Dermis microvascular lymphatic vessel endothelial cell (primary cell): ENCODE measurements around the gene MEGF6. TPM values are rescaled to one million over a fixed set of nuclear protein-coding genes. Genes with fewer than 3 reads are reported as not detected.
"Not testable (repeated sequence)": the region's sequence is repeated elsewhere in the genome, so short reads cannot be mapped to it uniquely, and the experiment has no call there.

ENCODE experiments used
- DNase-seq, 2 donors: peaks; one replicate each; pipeline versions ENCODE4 v3.0.0 to v3.0.0-alpha.2; 2010; ENCODE audit warnings: low read depth in 2 of 2
- total RNA-seq: library from RNA; depleted of rRNA; stranded (reverse); fragments of >200 nt; gene quantifications from 2 replicates; pipeline ENCODE4 v1.2.1, GENCODE V29; 2014

Gene MEGF6
- total RNA-seq, 1 donor from 2014 or later = 69.3 TPM

GRCh38 chr1:3595949-3596348, 15.4 kb downstream of the MEGF6 start:
- DNase-seq = no peak

DNA sequence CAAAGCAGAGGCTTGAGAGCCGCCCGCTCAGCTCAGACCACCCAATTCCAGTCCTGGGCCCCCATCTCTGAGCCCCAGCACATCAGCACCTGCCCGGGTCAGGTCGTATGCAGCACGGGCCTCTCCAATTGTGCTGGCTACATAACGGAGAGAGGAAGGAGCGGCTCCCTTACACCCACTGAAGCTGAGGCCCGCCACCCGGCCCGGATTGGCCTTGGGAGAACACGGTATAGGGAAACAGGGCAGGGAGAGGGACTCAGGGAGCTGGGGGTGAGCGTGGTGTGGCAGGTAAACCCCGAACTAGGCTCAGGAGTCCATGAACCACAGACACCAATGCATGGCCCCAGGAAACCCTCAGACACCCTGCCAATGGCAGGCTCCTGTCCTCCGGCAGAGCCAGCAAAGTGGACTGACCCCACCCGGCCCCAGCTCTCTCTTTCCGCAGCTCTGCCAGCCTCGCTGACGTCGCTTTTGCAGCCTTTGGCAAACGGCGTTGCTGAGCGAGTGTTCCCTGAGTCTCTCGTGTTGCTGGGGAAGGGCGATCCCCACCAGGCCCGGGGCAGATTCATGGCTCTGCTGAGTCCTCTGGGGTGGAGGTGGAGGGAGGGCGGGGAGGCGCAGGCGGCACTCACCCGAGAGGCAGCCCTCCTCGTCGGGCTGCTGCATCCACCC, 16.5 kb downstream of the MEGF6 start:
- no peak for DNase-seq

GRCh38 chr1:3593745-3594144, 17.6 kb downstream of the MEGF6 start:
- peak in 1 of 2 donors; percentile 15 for DNase-seq

GRCh38 chr1:3593334-3593733, 18.0 kb downstream of the MEGF6 start:
- DNase-seq = no peak

DNA sequence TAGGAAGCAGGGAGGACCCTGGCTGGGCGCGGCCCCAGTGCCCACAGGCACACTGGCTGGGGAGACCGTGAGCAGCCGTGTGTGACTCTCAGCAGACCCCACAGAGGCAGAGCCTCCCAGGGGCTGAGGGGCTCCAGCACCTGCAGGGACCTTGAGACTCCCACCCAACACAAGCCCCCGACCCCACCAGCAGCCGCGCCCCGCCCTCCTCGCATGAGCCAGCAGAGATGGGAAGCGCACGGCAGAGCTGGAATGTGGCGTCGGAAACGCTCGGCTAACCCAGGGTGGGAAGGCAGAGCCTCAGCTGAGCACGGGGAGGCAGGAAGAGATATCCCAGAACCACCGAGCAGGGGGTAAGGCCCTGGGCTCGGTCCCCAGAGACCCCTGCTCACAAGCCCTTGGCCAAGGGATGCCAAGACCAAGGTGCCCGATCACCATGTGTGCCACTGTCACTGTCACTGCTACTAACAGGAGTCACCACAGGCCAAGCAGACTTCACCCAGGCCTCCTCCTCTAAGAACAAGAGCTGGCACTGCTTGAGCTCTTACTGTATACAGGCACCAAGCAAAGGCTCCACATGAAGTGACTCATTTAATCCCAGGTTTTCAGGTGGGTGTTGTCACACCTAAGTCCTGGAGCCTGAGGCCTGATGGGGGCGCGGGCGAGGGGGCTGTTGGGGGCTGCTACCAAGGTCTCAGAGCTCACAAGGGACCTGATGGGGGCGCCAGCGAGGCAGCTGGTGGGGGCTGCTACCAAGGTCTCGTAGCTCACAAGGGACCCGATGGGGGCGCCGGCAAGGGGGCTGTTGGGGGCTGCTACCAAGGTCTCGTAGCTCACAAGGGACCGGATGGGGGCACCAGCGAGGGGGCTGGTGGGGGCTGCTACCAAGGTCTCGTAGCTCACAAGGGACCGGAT, 20.1 kb downstream of the MEGF6 start:
- DNase-seq = no peak

DNA sequence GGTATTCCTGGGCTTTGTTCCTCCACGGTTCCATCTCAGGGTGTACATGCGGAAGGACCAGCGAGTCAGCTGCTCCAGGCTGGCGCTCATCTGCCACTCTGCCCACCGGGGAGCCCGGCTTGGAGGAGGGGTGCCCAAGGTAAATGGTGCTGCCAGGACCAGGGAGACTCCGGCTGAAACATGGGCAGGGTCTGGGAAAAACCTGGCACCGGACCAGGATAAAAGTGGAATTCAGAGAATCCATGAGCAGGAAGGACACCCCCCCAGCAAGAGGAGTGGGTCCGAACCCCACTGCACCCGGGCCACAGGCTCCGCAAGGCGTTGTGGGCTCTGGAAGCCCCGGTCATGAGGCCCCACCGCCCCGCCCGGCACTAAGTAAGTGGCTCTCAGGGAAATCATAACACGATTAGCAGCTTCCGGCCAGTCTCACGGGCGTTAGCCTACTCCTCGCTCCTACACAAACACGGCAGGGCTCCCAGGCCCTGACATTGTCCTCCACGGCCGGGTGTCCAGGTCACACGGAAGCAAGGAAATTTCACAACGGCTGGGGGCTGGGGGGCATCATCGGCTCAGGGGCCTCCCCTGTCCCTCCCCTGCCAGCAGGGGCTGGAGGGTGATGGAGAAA, 21.1 kb downstream of the MEGF6 start:
- peak; percentile 51 to 63 for DNase-seq

GRCh38 chr1:3588395-3588794, 22.9 kb downstream of the MEGF6 start:
- DNase-seq = peak in 1 of 2 donors; percentile 25

DNA sequence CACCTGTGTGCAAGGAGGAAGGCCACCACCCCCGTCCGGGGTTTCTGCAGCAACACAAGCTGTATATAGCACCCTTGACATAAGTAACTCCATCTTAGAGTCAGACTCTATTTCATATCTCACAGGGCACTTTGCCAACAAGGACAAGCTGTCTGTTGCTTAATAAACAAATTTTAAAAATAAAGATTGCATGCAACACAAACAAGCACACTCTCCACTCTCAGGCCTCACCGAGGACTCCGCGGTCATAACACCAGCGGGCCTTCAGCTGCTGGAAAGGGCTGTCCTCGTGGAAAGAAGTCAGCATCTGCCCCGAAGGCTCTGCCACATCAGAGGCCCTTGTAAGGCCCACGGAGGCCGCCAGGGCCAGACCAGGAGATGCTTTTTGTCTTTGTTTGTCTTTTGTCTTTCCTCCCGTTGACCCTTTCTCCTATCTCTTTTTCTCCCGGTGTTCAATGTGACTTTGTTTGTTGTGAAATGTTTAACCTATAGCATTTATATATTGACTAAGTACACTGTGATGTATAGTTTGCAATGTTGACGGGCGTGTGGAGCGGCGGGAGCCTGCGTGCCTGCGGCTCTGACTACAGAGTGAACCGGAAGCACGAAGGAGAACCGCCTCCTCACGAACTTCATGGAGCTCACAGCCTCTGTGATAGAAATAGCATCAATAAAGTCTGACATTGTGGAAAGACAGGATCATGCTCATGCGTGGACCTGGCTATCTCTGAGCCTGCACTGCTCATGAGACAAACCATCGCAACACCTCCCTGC, 24.1 kb downstream of the MEGF6 start:
- no peak for DNase-seq

DNA sequence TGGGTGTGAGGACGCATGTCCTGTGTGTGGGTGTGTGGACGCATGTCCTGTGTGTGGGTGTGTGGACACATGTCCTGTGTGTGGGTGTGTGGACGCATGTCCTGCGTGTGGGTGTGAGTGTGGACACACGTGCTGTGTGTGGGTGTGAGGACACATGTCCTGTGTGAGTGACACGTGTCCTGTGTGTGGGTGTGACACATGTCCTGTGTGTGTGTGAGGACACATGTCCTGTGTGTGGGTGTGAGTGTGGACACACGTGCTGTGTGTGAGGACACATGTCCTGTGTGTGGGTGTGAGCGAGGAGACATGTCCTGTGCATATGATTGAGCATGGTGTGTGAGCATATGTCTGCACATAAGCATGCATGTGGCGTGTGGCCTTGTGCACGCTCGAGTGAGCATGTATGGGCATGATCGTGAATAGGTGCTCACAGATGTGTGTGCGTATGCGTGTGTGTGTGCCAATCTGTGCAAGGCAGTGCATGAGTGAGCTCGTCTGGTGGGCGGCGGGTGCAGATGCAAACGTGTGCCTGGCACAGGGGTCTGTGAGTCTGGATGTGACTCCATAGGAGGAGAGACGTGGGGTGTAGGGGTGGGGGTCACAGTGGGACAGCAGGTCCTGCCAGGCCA, 25.3 kb downstream of the MEGF6 start:
- DNase-seq = no peak

DNA sequence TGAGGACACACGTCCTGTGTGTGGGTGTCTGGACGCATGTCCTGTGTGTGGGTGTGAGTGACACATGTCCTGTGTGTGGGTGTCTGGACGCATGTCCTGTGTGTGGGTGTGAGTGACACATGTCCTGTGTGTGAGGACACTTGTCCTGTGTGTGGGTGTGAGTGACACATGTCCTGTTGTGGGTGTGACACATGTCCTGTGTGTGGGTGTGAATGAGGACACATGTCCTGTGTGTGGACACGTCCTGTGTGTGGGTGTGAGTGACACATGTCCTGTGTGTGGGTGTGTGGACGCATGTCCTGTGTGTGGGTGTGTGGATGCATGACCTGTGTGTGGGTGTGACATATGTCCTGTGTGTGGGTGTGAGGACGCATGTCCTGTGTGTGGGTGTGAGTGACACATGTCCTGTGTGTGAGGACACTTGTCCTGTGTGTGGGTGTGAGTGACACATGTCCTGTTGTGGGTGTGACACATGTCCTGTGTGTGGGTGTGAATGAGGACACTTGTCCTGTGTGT, 25.9 kb downstream of the MEGF6 start:
- not testable (repeated sequence) for DNase-seq

DNA sequence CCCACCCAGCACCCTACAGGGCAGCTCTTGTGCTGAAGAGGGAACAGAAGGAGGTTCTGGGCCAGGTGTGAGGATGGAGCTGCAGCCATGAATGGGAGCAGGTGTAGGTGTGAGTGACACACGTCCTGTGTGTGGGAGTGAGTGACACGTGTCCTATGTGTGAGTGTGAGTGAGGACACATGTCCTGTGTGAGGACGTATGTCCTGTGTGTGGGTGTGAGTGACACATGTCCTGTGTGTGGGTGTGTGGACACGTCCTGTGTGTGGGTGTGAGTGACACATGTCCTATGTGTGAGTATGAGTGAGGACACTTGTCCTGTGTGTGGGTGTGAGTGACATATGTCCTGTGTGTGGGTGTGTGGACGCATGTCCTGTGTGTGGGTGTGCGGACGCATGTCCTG, 26.4 kb downstream of the MEGF6 start:
- no peak for DNase-seq

- DNase-seq = not testable (repeated sequence)
Measured at GRCh38 chr1:3583751-3584150, 27.6 kb downstream of the MEGF6 start.

- peak in 1 of 2 donors; percentile 40 for DNase-seq
Measured at GRCh38 chr1:3581296-3582036, 29.8 kb downstream of the MEGF6 start.

DNA sequence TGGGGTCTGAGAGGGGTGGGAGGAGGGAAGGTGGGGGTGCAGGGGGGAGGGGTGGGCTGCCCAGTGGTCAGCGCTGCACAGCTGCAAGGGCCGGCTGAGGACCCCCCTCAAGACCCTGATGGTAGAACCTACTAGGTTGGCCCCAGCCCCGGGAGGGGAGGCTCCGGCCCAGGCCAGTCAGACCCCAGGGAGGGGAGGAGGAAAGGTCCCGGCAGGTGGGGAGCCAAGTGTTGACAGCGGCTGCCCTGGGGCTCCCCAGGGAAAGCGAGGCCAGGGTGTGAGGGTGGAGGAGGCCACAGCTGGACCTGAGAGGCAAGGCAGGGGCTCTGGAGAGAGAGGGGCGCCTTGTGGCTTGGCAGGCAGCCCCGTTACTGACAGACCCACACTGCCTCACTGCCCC, 31.1 kb downstream of the MEGF6 start:
- DNase-seq = no peak

DNA sequence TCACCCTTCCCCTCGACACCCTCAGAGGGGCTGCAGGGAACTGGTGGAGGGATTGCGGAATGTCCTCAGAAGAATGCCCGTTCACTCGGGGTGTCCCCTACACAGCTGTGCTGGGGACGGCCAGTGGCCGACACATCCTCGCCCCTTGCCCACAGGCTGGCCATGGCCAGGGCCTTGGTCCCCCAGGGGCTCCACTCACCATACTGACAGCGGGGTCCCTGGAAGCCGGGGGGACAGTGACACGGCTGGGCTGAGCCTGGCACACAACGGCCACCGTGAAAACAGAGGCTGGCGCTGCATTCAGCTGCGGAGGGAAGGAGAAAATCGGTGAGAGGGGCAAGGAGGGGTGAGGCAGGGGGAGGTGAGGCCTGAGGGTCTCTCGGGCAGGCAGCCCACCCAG, 31.7 kb downstream of the MEGF6 start:
- DNase-seq = no peak

DNA sequence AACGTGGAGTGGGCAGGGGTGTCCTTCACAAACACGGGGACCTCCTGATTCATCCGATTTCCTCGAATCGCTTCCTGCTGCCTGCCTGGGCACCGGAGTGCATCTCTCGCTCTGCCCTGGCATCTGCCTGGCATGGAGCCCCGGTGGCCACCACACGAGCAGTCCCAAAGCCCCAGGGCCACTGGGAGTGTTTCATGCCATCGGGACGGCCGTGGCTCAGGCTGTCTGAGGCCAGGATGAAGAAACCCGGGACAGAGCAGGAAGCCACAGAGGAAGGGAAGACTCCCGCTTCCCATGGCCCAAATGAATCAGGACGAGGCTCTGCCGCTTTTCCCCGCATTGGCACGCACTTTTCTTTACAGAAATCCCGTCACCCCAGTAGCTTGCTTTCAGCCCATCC, 32.4 kb downstream of the MEGF6 start:
- DNase-seq = no peak

DNA sequence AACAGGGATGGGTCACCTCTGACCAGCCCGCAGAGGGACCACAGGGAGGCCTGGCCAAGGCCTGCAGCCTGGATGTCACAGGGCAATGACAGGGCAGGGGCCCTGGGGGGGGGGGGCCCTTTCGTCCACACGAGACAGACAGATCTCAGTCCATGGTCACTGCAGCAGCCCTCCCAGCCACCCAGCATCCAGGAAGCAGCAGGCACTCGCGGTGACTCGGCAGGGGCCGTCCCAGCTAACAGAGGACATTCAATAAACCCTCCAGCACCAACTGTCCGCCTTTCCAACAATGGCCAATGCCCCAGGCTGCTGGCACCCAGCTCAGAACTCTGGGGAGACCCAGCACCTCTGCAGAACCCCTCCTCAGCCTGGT, 32.9 kb downstream of the MEGF6 start:
- no peak for DNase-seq

DNA sequence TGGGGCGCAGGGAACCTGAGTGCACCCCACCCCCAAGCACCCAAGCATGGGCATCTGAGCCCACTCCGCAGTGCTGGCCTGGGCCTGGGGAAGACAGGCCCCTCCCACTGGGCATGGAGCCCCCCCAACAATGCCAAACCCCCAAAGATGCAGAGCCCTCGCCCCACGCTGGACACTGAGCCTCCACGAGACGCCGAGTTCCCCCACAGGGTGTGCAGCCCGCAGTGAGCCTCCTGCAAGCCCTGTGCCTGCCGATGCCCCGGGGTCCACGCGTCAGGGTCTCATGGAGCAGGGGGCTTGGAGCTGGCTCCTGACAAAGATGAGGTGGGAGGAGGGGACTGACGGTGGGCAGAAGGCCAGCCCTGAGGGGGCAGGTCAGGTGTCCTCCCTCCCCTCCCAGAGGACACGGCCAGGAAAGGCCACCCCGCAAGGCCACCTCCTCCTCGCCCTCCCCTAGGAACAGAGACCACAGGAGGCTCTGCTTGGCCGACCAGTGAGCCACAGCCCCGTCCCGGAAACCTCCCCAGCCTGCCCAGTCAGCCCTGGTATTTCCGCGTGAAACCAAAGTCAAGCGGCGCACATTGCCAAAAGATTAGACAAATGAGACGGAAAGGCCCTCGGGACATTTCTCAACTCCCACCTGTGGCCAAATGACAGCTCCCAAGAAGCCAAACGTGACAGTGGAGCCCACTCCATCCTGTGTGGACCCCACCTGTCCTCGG, 33.4 kb downstream of the MEGF6 start:
- no peak for DNase-seq

- no peak for DNase-seq
Measured at GRCh38 chr1:3577300-3577699, 34.0 kb downstream of the MEGF6 start.

GRCh38 chr1:3575993-3576392, 35.3 kb downstream of the MEGF6 start:
- DNase-seq = no peak
